HG03565 (cell line): ENCODE data around the gene OR6B3.
"Not testable (repeated sequence)": the region's sequence is repeated elsewhere in the genome, so short reads cannot be mapped to it uniquely, and the experiment has no call there.

Experiments
- ATAC-seq: cut with Tn5 transposase; IDR thresholded peaks from one replicate; pipeline ENCODE4 v1.9.1; 2021; ENCODE audit warnings: mild to moderate bottlenecking, moderate library complexity; ENCODE audit not compliant: unreplicated experiment

Gene OR6B3

GRCh38 chr2:240045098-240045497 lies 8.2 kb downstream of the OR6B3 start:
- ATAC-seq: no peak

- not testable (repeated sequence) for ATAC-seq
Observed at GRCh38 chr2:240044096-240044495, 9.2 kb downstream of the OR6B3 start.

- ATAC-seq: no peak
Observed at GRCh38 chr2:240043279-240043989, 9.9 kb downstream of the OR6B3 start.

GRCh38 chr2:240042740-240043139 lies 10.6 kb downstream of the OR6B3 start:
- no peak for ATAC-seq

GRCh38 chr2:240041363-240041762 lies 12.0 kb downstream of the OR6B3 start:
- no peak for ATAC-seq

- ATAC-seq: no peak
Observed at GRCh38 chr2:240037358-240037757, 16.0 kb downstream of the OR6B3 start.

- ATAC-seq: no peak
Observed at GRCh38 chr2:240033330-240033678, 20.0 kb downstream of the OR6B3 start.

- no peak for ATAC-seq
Observed at GRCh38 chr2:240032406-240033329, 20.7 kb downstream of the OR6B3 start.

GRCh38 chr2:240030379-240031094 lies 22.8 kb downstream of the OR6B3 start, which contains the start of gene OR6B2:
TSS of gene OR6B2 (minus strand) at chr2:240030429. CDS start at chr2:240030429, 0 bp downstream.
- ATAC-seq: no peak

GRCh38 chr2:240024766-240025165 lies 28.6 kb downstream of the OR6B3 start:
- no peak for ATAC-seq

- ATAC-seq: no peak
Observed at GRCh38 chr2:240023792-240024191, 29.5 kb downstream of the OR6B3 start.

GRCh38 chr2:240021488-240022104 lies 31.7 kb downstream of the OR6B3 start:
- ATAC-seq: no peak

- no peak for ATAC-seq
Observed at GRCh38 chr2:240018071-240018750, 35.1 kb downstream of the OR6B3 start.

- no peak for ATAC-seq
Observed at GRCh38 chr2:240014327-240014726, 39.0 kb downstream of the OR6B3 start.

GRCh38 chr2:240013343-240013742 lies 40.0 kb downstream of the OR6B3 start:
- ATAC-seq: no peak

- no peak for ATAC-seq
Observed at GRCh38 chr2:240002983-240003382, 50.3 kb downstream of the OR6B3 start.

GRCh38 chr2:240000671-240001070 lies 52.6 kb downstream of the OR6B3 start:
- ATAC-seq: no peak

GRCh38 chr2:239997686-239998409 lies 55.5 kb downstream of the OR6B3 start:
- ATAC-seq: no peak
